Uterus (tissue), 2 donors: ENCODE results near the gene ASPDH.

Source experiments
- POLR2A ChIP-seq, 2 donors: fragments of 450-650 bp; IDR thresholded peaks; one replicate each; pipeline ENCODE4 v1.6.1; 2016; ENCODE audit warnings: antibody characterized with exemption in 2 of 2, mild to moderate bottlenecking in 1 of 2, moderate library complexity in 1 of 2
- TF ChIP-seq, protein P1 (sequence below), 4 experiments: fragments of 200-600 bp in 2 of 4; fragments of 450-650 bp in 2 of 4; sonication (generic) in 2 of 4; IDR thresholded peaks; one replicate each; pipeline ENCODE4 v1.5.1; 2016 to 2019; ENCODE audit warnings: antibody characterized with exemption in 4 of 4, mild to moderate bottlenecking in 2 of 4, moderate library complexity in 1 of 4

DNA sequence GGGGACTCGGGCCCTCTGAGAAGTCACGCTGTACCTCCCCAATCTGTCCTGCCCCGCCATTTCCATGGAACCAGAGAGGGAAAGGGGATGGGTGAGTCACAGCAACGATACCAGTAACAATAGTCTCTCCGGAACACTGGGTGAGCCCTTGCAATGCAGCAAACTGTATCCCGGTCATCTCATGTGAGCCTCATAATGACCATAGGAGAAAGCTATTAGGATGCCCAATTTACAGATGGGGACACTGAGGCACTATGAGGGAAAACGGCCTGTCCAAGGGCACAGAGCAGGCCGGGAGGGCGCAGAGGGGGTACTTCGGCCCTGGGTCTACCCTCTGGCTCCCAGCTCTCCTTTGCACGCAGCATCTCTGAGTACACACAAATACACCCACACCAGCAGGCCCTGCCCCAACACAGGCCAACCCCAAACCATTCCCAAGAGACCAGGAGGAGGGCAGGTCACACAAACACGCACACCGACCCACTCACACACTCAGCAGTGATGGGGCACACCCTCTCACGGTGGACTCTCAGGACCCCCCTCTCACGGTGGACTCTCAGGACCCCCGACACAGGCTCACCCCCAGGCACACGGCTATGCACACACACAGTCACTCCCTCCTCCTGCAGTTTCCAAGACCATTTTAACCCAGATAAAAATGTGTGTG lies 36.3 kb upstream of the ASPDH start:
- no peak for TF ChIP-seq POLR2A (IDR thresholded peaks at IDR 0.05)
- TF ChIP-seq, protein P1, sequence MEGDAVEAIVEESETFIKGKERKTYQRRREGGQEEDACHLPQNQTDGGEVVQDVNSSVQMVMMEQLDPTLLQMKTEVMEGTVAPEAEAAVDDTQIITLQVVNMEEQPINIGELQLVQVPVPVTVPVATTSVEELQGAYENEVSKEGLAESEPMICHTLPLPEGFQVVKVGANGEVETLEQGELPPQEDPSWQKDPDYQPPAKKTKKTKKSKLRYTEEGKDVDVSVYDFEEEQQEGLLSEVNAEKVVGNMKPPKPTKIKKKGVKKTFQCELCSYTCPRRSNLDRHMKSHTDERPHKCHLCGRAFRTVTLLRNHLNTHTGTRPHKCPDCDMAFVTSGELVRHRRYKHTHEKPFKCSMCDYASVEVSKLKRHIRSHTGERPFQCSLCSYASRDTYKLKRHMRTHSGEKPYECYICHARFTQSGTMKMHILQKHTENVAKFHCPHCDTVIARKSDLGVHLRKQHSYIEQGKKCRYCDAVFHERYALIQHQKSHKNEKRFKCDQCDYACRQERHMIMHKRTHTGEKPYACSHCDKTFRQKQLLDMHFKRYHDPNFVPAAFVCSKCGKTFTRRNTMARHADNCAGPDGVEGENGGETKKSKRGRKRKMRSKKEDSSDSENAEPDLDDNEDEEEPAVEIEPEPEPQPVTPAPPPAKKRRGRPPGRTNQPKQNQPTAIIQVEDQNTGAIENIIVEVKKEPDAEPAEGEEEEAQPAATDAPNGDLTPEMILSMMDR (IDR thresholded peaks at IDR 0.05), result no peak
